Eye (tissue), 1 donor: ENCODE results near the gene NLRP11.
"Not testable (repeated sequence)": the region's sequence is repeated elsewhere in the genome, so short reads cannot be mapped to it uniquely, and the experiment has no call there.

ENCODE experiments used
- DNase-seq: peaks from one replicate; pipeline ENCODE4 v3.0.0-alpha.2; 2015

Gene NLRP11

DNA sequence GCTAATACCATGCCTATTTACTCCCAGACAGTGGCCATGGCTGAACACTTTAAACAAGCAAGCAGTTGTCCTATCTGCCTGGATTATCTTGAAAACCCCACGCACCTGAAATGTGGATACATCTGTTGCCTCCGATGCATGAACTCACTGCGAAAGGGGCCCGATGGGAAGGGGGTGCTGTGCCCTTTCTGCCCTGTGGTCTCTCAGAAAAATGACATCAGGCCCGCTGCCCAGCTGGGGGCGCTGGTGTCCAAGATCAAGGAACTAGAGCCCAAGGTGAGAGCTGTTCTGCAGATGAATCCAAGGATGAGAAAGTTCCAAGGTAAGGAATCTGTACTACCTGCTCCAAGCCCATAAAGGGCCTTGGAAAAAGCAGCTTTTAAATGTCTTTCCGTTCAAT, 54.3 kb downstream of the NLRP11 start:
- DNase-seq: no peak

DNA sequence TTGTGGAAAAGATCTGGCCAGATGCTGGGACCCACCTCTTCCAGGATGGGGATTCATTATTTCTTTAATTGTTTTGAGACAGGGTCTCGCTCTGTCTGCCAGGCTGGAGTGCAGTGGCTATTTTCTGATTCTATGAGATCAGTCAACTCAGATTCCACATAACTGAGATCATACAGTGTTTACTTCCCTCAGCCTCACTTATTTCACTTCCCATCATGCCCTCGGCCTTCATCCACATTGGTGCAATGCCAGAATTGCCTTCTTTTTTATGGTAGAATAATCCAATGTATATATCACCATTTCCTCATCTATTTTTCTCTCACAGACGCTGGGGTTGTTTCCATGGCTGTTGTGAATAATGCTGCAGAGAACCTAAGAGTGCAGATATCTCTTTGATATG, 62.2 kb downstream of the NLRP11 start:
- DNase-seq: not testable (repeated sequence)

DNA sequence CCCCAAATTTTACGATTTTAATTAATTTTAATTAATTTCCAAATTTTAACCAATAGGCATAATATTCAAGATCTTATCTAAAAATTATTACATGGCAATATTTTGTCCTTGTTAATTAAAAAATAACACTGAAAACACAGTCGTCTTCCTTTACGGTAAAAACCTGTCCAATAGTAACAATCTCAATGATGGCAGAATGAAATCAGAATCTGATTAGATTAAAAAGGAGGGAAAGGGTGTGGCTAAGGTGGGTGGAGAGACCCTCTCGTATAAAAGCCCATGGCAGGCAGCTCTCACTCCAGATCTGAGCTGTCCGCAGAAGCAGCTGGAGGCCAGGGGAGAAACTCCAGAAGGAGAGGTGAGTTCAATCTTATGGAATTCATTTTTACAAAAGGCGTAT, 63.0 kb downstream of the NLRP11 start, which contains the start of gene RFPL4AL1:
RFPL4AL1 (plus strand) TSS at position 301 of the 400 bp plus-strand sequence. CDS start 2,687 bp downstream, outside the sequence.
- not testable (repeated sequence) for DNase-seq

DNA sequence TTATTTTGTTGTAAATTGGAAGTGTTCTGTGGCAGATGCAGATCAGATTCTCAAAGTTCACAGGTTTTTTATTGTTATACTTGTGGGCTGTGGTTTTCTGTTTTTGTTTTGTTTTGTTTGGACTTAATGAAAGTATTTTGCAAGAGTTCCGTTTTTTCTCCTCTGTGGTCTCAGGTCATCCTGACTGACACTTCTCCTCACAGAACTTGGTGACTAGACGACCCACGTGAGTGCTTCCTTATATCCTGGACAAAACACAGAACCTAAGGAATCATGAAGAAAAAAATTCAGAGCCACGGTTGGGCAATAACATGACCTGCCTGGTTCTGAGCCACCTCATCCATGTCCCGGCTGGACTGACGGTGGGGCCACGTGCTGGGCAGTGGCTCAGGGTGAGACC, 65.3 kb downstream of the NLRP11 start:
- no peak for DNase-seq

DNA sequence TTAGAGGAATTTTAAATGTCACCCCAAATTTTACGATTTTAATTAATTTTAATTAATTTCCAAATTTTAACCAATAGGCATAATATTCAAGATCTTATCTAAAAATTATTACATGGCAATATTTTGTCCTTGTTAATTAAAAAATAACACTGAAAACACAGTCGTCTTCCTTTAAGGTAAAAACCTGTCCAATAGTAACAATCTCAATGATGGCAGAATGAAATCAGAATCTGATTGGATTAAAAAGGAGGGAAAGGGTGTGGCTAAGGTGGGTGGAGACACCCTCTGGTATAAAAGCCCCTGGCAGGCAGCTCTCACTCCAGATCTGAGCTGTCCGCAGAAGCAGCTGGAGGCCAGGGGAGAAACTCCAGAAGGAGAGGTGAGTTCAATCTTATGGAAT, 73.0 kb downstream of the NLRP11 start, which contains the start of gene RFPL4A:
RFPL4A (plus strand) TSS at position 301 of the 400 bp plus-strand sequence. CDS start 2,704 bp downstream, outside the sequence.
- not testable (repeated sequence) for DNase-seq

DNA sequence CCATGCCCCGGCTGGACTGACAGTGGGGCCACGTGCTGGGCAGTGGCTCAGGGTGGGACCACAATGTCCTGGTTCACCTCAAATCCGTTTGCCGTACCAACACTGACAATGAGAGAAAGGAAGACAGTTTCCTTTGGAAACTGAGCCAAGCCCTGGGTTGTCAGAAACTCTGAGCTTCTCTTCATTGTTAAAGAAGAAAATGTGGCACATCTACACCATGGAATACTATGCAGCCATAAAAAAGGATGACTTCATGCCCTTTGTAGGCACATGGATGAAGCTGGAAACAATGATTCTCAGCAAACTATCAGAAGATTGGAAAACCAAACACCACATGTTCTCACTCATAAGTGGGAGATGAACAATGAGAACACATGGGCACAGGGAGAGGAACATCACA, 75.0 kb downstream of the NLRP11 start:
- DNase-seq: not testable (repeated sequence)

DNA sequence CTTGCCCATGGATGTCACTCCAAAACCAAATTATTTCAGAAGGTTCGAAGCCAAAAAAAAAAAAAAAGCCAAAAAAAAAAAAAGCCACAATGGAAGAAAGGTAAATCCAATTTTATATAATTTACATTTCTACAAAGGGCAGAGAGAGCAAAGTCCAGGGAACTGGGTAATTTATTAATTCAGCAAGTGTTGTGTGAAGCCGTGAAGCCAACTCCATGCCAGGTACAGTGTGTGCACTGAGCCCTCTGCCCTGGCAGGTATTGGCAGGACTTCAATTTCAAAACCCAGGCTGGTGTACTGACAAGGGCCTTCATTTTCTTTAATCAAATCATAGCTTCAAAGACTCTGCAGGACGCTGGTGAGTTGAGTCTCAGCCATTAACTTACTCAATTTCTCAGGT, 78.4 kb downstream of the NLRP11 start:
- DNase-seq: no peak

DNA sequence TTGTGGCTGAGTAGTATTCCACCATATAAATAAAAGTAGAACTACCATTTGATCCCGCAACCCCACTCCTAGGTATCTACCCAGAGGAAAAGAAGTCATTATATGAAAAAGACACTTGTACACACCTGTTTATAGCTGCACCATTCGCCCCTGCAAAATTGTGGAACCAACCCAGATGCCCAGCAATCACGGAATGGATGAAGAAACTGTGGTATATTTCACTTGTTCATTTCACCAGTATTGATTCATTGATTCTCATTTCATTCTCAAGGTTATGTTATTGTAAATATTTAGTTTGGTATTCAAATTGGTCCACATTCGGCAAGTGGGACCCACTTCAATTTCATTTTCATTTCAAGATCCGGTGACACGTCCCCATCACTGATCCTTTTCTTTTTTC, 81.1 kb downstream of the NLRP11 start:
- no peak for DNase-seq

DNA sequence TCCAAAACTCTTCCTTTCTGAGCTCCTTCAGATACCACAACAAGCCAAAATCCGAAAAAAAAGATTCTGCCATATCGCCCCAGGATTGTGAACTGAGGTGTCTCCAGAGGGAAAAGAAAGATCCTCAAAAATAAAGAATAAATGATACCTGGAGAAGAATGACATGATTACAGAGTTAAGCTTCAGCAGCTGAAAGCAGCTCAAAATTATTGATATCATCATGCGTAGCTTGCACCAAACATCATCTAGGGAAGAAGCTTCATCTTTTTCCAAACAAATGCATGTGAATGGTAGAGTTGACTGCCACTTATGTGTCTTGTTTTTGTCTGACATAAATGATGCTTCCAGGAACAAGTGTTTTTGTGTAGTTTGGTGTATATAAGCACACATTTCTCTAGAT, 93.5 kb downstream of the NLRP11 start, which contains the start of gene NLRP9:
NLRP9 (minus strand) TSS at position 101 of the 400 bp plus-strand sequence; CDS start at position 73, 28 bp downstream.
- DNase-seq: no peak
